Endometrium (tissue), 2 donors: ENCODE results near the gene ARVCF.

Source experiments
- FAIRE-seq: peaks from 2 replicates; lab custom pipeline; 2012; peaks lifted over from hg19 to GRCh38; lab: Jason Lieb, UNC
- donor health status: control.
- donor health status: control.

ARVCF gene

DNA sequence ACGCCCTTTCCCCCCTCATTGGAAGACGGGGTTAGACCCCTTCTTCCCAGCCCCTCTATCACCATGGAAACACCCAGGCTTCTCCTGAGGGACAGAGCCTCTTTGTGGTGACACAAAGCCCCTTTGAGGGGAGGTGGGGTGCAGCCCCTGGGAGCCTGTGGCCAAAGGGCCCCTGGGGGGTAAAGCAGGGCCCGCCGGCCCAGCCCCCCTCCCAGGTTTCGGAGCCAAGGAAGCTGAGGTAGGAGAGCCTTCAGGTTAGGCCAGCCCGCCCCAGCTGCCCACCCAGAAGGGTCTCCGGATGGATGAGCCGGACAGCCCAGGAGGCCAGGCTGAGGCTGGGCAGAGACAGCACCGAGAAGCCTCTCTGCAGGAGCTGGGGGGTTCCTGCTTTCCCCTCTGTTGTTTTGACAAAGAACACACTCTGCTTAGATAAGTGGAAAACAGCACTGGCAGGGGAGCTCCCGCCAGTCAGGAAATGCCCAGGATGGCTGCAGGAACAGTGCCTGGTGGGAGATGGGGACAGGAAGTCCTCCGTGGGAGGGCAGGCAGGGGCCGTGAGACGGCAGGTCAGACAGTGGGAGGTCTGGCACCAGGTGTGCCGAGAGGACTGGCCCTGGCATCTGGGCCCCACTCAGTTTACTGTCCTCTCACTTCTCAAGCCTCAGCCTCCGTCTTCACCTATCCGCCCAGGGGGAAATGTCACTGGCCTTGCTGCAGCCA lies 18.2 kb downstream of the ARVCF start:
- no peak for FAIRE-seq

DNA sequence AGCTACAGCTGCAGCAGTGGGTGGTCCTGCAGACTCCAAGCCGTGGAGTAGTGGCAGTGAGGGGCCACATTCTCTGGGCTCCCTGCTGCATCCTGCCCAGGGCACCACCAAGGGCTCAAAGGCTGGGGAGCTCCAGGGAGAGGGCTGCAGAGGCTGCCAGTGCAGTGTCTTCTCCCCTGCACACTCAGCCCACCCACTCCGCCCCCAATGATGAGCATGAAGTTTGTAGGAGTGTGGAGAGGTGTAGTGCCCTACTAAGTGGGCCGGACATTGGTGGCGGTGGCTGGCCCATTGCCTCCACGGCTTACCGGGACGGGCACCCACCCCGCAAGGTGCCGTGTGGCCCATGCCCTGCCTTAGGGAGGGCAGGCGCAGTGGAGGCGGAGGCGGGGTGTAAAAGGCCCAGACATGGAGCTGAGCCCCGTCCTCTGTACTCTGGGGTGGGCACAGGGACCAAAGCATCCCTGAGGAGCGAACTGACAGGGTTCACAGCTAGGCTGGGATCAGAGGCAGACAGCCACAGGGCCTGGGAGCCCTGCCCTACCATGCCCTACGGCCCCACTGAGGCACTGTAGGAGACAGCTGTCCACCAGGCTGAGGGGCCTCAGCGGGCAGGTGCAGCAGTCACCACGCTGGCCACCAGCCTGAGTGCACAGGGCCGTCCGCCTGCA lies 18.9 kb downstream of the ARVCF start:
- FAIRE-seq, result no peak

DNA sequence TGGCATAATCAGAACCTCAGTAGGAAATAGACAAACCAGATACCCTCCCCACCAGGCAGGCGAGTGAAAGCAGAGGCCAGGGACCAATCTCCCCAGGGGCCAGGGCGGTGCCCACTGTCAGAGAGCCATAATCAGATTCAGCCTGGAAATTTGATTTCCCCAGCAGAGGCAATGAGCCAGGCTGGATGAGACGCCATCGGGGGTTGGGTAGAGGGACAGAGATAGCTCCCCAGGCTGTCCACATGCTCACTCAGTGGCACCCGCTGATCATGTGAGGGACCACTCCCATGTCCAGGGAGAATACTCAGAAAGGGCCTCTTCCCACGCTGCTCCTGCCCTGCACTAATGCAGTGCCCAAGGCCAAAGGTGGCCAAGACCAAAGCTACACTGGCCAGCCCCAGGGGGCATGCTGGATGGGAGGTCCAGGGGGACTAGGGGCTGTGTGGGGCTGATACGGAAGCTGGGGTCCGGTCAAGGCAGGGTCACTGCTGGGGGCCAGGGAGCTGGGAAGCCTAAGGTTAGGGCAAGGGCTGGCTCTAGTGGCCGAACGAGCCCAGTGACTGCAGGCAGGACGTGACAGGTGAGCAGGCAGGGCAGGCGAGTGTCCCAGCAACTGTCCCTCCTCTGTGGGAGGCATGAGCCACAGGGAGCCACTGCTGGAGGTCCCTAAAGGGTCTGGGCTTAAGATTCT lies 19.8 kb downstream of the ARVCF start:
- no peak for FAIRE-seq

DNA sequence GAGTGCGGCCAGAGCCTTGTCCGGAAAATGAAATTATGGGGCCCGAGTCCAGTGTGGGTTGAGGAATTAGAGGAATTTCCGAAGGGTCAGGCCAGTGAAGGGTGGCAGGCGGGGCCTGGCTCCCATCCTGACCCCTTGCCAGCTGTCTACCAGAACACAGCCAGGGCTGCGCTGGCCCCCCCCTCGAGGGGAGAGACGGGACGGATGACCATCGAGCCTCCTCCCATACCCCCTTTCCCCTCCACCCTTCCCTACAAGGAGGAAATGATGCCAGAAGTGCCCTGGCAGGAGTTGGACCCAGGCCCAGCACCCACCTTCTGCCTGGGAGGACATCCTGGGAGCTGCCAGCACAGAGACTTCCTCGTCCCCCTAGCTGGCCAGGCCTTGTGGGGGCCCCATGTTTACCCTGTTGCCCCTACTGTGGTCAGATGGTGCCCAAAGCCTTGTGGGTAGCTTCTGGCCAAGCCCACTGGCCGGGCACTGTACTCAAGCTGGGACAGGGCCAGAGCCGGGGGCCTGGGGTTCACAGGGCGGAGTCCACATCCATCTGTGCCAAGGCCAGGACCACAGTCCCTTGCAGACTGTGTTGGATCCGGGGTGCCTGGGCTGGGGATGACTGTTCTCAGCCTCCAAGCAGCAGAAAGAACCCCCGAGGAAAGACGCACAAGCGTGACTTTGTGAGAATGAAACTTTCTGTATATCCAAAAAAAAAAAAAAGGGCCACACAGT lies 20.8 kb downstream of the ARVCF start:
- FAIRE-seq, result no peak

DNA sequence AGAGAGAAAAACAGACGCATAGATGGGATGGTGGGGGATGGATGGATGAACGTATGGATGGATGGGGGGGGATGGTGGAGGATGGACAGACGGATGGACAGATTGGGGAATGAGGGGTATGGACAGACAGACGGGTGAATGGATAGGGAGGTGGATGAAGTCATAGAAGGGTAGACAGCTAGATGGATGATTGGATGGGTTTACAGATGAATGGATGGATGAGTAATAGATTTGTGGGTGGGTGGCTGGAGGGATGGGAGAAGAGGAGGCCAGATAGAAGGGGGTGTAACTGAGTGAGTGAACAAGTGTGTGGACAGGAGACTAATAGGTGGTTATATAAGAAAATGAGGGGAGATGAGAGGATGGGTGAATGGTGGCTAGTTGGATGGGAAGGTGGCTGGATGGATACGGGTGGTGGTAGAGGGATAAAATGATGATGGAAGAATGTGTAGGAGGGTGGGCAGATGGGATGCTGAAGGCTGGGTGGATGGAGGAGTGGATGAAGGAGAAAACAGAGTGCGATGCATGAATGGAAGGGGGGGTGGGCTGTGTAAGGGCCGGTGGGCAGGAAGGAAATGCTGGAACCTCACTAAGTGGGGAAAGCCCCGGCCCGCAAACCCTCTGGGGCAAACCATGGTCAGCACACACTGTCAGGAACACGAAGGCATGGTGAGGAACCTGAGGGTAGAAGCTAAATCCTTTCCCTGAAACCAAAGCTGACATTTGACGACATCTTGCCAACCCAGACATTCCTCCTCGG lies 21.6 kb downstream of the ARVCF start:
- no peak for FAIRE-seq

DNA sequence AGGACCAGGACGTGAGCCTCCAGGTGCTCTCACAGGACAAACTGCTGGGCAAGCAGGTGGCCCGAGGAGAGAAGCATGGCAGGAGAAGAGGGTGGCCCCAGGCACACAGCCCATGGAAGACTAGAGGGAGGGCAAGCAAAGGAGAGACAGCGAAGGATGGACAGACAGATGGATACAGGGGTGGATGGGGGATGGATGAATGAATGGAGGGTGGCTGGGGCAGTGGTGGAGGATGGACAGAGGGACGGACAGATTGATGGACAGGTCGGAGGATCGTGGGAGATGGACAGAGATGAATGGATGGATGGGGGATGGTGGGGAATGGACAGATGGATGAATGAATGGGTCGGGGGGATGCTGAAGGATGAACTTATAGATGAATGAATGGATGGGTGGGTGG lies 22.7 kb downstream of the ARVCF start:
- FAIRE-seq, result no peak

DNA sequence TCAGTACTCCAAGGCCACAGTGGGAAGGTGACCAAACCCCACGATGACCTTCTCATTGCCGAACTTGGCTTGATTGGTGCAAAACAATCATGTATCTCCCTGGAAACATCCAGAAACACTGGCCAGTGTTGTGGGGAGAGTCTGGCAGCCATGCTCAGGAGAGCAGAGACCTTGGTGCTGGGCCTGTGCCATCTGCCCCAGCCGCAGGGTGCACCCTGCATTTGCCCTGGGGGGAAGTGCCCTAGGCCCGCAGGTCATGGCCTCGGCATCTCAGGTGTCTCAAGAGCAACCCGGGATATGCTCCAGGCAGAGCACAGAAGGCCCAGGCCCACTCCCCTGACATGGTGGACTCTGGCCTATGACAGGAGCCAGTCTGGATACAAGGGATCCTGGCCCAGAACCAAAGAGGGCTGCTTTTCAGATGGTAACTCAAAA lies 23.7 kb downstream of the ARVCF start:
- FAIRE-seq, result no peak

DNA sequence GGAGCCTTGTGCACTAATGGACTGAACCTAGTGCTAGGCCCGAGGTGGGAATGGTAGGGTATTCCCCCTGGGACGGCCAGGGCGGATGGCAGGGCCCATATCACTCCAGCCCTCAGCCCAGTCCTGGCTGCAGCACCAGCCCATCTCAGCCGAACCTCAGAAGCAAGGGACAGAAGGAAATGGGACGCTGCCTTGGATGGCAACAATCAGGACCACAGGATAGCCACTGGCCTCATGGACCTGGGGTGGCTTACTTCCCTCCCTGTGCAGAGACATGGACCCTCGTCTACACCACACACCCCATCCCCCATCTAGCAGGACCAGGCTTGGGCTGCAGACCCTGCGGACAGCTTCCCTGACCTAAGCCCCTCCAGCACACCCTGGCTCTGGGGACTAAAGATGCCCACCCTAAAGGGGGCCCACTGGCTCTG lies 24.1 kb downstream of the ARVCF start:
- FAIRE-seq, result no peak

DNA sequence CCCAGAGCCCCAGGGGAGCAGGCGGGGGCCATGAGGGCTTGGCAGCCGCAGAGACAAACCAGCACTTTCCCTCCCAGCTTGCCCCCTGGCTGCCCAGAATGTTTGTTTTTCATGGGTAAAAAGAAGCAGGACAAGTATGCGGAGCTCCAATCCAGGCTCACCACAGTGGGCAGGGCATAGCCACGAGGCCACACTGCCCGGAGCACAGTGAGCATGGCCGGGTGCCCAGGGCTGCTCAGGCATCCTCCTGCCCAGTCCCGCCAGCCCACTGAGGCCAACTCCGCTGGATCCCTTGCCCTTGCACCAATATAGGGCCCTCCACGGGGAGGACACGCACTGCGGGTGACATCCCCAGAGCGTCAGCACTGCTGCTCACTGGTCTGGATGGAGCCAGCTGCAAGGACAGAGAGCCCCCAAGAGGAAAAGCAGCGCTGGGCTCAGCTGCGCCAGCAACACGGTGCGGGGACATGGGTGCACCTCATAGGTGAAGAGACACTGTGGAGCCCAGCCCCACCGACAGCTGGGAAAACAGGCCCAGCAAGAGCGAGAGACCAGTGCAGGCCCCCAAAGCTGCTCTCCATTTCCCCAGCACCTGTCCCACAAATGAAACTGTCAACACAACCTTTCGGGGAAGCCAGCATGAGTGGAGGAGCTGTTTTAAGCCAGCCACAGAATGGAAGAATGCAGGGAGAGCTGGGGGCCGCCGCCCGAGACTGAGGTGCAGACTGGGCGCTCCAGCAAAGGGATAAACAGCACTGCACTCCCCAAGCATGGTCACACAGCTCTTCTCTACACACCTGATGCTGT lies 24.8 kb downstream of the ARVCF start:
- no peak for FAIRE-seq

DNA sequence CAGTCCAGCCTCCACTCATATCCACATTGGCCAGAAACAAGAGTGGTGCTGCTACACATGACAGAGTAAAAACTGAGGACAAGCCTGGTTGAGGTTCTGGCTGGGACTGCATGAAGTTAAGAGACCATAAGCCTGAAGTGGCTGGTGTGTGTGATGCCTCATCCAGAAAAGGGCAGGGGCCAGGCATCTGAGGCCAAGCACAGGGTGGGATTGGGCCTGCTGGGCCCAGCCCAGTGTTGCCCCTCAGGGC lies 25.3 kb downstream of the ARVCF start:
- FAIRE-seq, result no peak

DNA sequence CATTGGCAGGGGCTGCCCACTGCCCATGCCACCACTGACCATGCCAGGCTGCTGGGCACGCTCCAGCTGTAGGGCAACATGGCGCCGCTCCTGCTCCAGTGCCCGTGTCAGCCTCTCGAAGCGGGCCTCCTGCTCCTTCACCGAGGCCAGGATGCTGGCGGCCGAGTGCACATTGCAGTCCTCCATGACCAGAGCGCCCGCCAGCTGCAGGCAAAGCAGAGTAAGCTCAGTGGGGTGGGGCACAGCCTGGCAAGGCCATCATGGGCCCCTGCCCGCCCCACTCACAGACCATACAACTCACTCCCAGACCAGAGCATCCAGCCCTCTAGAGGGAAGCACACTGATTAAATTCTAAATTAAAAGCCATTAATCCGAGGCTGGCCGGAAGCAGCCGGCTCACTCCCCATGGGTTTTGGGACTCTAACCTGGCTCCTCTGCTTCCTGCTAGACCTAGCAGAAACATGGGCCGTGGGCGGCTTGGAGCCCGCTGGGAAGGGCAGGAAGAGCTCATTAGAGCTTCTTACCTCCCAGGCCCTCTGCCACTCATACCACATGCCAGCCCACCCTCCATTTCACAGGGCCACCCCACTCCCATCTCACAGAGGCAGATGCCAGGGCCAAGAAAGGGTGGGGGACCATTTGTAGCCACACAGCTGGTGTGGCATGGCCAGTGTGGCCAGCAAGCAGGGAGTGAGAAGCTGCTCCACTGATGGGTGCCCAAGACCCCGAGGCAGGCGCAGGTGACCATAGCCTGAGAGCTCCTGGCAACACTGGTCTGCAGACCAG lies 25.8 kb downstream of the ARVCF start:
- FAIRE-seq, result no peak

DNA sequence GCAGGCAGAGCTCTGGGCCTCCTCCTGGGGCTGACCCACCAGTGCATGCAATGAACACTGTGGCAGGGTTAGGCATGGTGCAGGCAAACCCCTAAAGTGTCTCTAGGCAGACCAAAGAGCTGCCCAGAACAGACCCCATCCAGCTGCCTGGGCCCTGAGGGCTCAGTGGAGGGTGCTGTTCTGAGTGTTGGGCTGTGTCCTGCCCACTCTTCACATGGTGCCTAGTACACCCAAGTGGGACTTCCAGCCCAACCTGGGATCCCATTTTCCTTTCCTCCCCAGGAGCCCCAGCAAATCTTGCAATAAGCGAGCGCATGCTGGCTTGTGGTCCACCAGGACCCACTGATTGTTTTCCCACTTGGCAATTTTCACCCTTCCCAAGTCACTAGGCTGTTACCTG lies 26.4 kb downstream of the ARVCF start:
- FAIRE-seq, result no peak

DNA sequence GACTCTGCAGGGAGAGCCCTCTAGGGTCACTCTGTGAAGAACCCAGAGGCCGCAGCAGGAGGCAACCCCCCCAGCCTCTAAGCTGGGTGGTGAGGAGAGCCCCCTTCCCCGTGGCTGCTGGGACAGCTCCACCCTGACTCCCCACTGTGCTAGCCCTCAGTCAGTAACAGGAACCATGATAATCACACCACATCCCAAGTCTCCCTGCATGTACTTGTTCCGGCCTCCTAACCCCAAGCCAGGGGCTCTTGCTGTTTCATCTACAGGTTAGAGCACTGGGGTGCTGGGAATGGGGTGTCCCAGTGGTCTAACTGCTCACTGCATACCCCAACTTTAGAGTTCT lies 26.9 kb downstream of the ARVCF start:
- FAIRE-seq, result no peak

DNA sequence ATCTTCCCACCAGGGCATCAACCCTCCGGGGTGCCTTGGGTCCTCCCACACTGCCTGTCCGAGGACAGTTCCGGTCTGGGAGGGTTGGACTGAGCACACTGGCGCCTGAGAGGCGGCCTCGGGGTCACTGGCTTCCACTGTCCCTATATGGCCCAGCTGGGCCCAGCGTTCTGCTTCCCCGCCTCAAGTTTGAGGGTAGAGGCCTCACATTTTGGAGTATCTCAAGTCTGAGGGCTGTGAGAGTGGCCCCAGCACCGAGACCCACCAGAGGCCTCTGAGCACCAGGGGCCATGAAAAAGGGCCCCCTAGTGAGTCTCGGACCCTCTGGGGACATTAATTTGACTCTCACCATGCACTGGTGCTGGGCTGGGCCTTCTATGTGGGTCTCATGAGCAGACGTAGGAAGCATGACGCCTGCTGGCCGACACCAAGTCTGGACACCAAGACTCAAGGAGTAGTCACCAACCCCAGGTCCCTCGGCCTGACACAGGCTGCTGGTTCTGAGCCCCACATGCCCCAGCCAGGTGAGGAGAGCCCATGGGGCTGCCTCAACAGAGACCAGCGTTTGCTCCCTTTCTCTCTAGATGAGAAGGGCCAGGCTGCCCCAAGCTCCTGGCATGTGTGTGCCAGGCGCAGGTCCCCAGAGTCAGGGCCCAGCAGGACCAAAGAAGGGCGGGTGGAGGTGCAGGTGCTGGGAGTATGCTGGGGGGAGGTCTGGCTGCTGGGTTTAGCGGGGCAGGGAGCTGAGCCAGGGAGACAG lies 27.5 kb downstream of the ARVCF start:
- FAIRE-seq, result no peak

DNA sequence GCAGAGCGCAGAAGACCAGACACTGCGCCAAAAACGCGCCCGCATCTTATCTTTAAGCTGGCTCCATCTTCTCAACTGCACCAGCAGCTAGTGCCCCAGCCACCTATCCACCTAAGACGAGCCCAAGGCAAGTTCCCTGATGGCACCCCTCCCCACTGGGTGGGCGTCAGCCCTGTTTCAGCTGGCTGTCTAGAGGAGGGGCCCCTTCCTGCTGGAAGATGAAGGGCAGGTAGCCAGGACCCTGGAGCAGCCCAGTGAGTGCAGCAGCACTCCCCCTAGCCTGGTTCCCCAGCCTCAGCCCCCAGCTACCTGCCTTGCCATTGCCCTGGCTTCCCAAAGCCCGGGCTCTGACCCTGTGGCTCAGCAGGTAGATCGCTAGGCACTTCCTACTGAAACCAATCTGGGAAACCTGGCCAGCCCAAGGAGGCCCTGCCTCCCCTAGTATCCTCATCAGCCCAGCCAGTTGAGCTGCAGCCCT lies 28.3 kb downstream of the ARVCF start:
- no peak for FAIRE-seq

DNA sequence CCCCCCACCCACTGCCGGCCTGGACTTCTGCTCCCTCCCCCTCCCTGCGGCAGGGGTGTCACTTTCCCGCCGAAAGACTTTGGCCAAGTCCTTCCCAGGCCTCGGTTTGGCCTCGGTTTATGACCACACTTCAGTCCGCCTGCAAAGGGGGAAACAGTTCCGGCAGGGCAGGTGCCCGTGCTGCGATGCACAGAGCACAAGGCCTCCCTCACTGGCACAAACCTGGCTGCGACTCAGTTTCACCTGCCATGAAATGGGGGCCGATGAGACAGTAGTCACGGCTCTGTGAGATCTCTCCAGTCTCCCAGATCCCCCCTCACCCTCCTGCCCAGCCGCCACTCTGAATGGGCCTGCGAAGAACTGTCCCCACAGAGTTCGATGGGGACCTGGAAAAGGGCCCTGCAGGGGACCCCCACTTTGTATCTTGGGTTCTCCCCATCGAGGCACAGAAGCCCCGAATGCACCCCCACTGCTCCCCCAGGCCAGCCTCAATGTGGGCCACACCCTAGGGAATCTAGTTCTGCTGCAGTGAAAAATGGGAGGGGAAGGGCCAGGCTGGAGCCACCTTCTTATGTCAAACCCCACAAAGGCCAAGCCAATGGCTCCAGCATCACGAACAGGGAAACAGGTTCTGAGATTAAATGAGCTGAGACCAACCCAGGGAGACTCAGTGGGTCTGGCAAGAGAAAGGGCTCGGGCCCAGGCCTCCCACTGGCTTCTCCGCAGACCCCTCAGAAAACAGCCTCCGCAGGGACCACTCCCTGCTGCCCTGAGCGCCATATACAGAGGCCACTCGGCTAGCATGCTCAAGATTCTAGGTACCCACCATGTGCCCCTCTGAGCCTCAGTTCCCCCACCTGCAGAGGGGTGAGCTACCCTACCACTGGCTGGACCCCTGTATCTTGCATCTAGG lies 29.0 kb downstream of the ARVCF start:
- FAIRE-seq, result no peak

DNA sequence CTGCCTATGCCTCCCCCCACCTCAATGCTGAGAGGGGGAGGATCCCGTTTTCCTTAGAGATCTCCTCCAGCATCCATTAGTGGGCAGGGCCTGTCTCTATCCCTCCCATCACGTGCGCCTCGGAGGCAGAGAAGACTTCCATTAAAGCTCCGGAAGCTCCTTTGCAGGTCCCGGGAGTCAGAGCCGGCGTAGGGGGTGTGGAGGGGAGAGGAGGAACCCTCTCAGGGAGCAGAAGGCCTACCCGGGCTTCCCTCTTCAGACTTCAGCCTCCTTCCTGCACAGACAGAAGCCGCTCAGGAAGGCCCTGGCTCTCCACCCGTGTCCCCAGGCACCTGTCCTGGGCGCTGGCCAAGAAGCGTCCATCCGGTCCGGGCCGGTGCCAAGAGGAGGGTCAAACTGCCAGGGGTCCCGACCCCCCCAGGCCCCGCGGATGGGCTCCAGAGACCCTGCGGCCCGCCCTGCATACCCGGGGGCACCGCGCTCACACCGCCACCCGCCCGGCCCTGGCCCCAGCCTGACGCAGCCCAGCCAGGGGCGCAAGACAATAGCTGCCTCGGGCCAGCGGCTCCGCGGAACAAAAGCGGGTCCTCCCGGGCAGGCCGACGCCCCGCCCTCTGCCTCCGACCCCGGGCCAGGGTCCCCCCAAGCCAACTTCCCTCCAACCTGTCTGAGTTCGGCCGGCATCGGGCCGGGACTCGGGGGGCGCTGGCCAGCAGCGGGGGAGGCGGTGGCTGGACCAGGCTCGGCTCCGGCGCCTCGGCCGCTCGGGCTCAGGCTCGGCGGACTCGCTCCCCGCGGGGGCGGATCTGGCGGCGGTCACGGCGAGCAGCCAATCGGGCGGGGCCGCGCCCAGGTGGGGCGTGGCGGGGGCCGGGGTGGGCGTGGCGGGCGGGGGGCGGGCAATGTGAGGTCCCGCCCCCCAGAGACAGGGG lies 29.9 kb downstream of the ARVCF start:
- FAIRE-seq, result no peak

DNA sequence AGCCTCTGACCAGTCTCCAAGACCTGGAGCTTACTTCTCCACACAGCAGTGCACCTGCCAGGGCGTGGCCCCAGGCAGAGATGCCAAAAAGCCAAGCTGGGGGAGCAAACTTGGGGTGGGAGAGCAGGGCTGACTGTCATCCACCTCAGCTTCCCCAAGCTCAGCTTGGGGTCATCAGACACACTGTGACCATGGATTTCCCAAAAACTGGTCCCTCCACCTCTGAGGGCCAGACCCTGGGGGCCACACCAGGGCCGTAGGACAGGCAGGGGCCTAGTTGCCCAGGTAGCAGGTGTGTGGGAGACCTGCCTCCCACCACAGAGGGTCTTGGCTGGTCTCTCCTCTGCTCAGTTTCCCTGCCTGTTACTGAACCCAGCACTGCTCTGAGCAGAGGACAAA lies 30.6 kb downstream of the ARVCF start:
- FAIRE-seq, result no peak
